K562 (cell line): ENCODE data around the gene DNAJB12. TPM values are rescaled to one million over a fixed set of nuclear protein-coding genes. Genes with fewer than 3 reads are reported as not detected.

Source experiments
- ARID2 ChIP-seq: fragments of 450-650 bp; IDR thresholded peaks from 2 replicates; pipeline ENCODE4 v1.6.1; 2017; ENCODE audit warnings: antibody characterized with exemption, mild to moderate bottlenecking
- CTBP1 ChIP-seq: fragments of 450-650 bp; IDR thresholded peaks from 2 replicates; pipeline ENCODE4 v1.6.1; 2016; ENCODE audit warnings: borderline replicate concordance
- PYGO2 ChIP-seq: fragments of 450-650 bp; IDR thresholded peaks from 2 replicates; pipeline ENCODE4 v1.6.1; 2016; ENCODE audit warnings: mild to moderate bottlenecking, missing genetic modification characterization, moderate library complexity, missing compliant biosample characterization
- RFX1 ChIP-seq: fragments of 450-650 bp; IDR thresholded peaks from 2 replicates; pipeline ENCODE4 v1.6.1; 2016; ENCODE audit warnings: mild to moderate bottlenecking, moderate library complexity
- SAFB2 ChIP-seq: fragments of 200-400 bp; formaldehyde crosslinking; IDR thresholded peaks from 2 replicates; pipeline ENCODE4 v1.6.1; 2018; ENCODE audit warnings: borderline replicate concordance, low read length, low read depth, moderate library complexity; ENCODE audit not compliant: severe bottlenecking
- SAP30 ChIP-seq: fragments of 200-600 bp; sonication (generic); IDR thresholded peaks from 2 replicates; pipeline ENCODE4 v1.6.1; 2012; ENCODE audit warnings: borderline replicate concordance, low read depth, mild to moderate bottlenecking, moderate library complexity, low read length, control low read depth, inconsistent platforms; ENCODE audit not compliant: insufficient read depth, poor library complexity, severe bottlenecking
- SRSF1 ChIP-seq: fragments of 200-400 bp; formaldehyde crosslinking; IDR thresholded peaks from 2 replicates; pipeline ENCODE4 v1.6.1; 2017; ENCODE audit warnings: mild to moderate bottlenecking, low read depth, low read length, moderate library complexity
- TCF3 ChIP-seq: sonication (generic); formaldehyde crosslinking; IDR thresholded peaks from 2 replicates; pipeline ENCODE4 v1.4.0; 2020; ENCODE audit warnings: mild to moderate bottlenecking, missing genetic modification reagents
- THAP7 ChIP-seq: fragments of 250-450 bp; sonication (Bioruptor Pico); IDR thresholded peaks from 2 replicates; pipeline ENCODE4 v1.5.0; 2021
- TSHZ1 ChIP-seq: fragments of 250-450 bp; sonication (Bioruptor Pico); IDR thresholded peaks from 2 replicates; pipeline ENCODE4 v1.4.0; 2020; ENCODE audit warnings: mild to moderate bottlenecking, moderate library complexity
- ZFP91 ChIP-seq: sonication (generic); formaldehyde crosslinking; IDR thresholded peaks from 2 replicates; pipeline ENCODE4 v1.8.0; 2022; ENCODE audit warnings: mild to moderate bottlenecking, missing genetic modification reagents
- ZNF24 ChIP-seq: fragments of 450-650 bp; IDR thresholded peaks from 2 replicates; pipeline ENCODE4 v1.6.1; 2016
- ZNF324 ChIP-seq: fragments of 250-450 bp; sonication (Bioruptor Pico); IDR thresholded peaks from 2 replicates; pipeline ENCODE4 v1.4.0; 2020; ENCODE audit warnings: mild to moderate bottlenecking
- polyA plus RNA-seq, 8 experiments: library from polyadenylated mRNA; depleted of rRNA in 4 of 8; stranded (reverse) in 5 of 8; unstranded in 3 of 8; fragments of >200 nt; fragmentation: Nextera tagmentation in 2 of 8; fragmentation: Illumina TruSeq in 1 of 8; extraction: Ambion mirVana in 2 of 8; extraction: Trizol in 1 of 8; gene quantifications; 2 replicates each; pipeline versions ENCODE4 v1.2.1 to v1.2.3, GENCODE V29; 2011 to 2014; ENCODE audit warnings: inconsistent platforms in 1 of 8, missing spikeins in 1 of 8
- total RNA-seq, 7 experiments: library from RNA; depleted of rRNA in 6 of 7; stranded (reverse); fragments of >200 nt in 6 of 7; fragmentation: Illumina TruSeq in 2 of 7; extraction: Trizol in 2 of 7; gene quantifications; 2 replicates each; pipeline versions ENCODE4 v1.2.1 to v1.2.3, GENCODE V29; 2011 to 2021; ENCODE audit warnings: low replicate concordance in 1 of 7
- TF ChIP-seq, protein P1 (sequence below), 2 experiments: fragments of 450-650 bp; IDR thresholded peaks; 2 replicates each; pipeline ENCODE4 v1.6.1; 2016
- TF ChIP-seq, protein P2 (sequence below), 2 experiments: fragments of 450-650 bp; IDR thresholded peaks; 2 replicates each; pipeline ENCODE4 v1.6.1; 2018; ENCODE audit warnings: mild to moderate bottlenecking in 2 of 2, low read depth in 1 of 2; ENCODE audit not compliant: partially characterized antibody in 2 of 2

The DNAJB12 gene
- total and polyA plus RNA-seq, 9 of the 15 experiments (the other 6 are each of a cell fraction or from before 2014, with no cell fraction given), result 3.5 to 31.5 (median 20.3) TPM

DNA sequence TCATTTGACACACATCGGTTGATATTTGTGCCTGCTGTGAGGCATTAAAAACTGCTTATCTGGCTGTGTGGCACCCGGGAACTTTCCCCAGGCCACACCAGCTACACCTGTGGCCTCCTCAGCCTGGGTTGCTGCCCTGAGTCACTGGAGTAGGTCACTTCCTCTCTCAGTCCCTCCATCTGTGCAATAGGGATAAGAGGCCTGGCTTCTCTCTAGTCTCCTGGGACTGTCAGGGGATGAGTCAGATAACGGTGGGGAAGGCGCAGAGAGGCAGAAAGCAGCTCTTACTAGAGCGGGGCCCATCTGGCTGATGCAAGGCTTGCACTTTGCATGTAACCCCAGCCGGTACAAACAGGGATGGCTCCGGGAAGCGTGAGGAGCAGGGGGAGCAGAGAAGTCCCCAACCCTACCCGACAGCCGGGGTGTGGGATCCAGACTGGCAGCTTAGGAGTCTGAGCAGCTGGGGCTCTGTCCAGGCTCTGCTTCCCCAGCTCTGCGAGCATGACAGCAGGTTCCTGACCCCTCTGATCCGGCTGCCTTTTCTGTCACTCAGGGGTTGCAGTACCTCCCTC lies 34.0 kb downstream of the DNAJB12 start (continued):
- TF ChIP-seq TSHZ1 (CRISPR knock-in tag), result peak; percentile 7
- TF ChIP-seq TCF3 (CRISPR knock-in tag), result peak; percentile 99
- no peak for TF ChIP-seq ARID2
- peak; percentile 89 for TF ChIP-seq ZNF24
- peak; percentile 78; the same call in 1 of the 2 replicates for TF ChIP-seq PYGO2 (tag)
- no peak for TF ChIP-seq SAFB2
- no peak for TF ChIP-seq THAP7
- no peak for TF ChIP-seq SAP30
- TF ChIP-seq, protein P1, sequence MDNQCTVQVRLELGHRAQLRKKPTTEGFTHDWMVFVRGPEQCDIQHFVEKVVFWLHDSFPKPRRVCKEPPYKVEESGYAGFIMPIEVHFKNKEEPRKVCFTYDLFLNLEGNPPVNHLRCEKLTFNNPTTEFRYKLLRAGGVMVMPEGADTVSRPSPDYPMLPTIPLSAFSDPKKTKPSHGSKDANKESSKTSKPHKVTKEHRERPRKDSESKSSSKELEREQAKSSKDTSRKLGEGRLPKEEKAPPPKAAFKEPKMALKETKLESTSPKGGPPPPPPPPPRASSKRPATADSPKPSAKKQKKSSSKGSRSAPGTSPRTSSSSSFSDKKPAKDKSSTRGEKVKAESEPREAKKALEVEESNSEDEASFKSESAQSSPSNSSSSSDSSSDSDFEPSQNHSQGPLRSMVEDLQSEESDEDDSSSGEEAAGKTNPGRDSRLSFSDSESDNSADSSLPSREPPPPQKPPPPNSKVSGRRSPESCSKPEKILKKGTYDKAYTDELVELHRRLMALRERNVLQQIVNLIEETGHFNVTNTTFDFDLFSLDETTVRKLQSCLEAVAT (IDR thresholded peaks at IDR 0.05), result peak; percentile 84 to 91
- TF ChIP-seq ZNF324 (CRISPR knock-in tag), result no peak
- no peak for TF ChIP-seq ZFP91 (CRISPR knock-in tag)
- TF ChIP-seq, protein P2, sequence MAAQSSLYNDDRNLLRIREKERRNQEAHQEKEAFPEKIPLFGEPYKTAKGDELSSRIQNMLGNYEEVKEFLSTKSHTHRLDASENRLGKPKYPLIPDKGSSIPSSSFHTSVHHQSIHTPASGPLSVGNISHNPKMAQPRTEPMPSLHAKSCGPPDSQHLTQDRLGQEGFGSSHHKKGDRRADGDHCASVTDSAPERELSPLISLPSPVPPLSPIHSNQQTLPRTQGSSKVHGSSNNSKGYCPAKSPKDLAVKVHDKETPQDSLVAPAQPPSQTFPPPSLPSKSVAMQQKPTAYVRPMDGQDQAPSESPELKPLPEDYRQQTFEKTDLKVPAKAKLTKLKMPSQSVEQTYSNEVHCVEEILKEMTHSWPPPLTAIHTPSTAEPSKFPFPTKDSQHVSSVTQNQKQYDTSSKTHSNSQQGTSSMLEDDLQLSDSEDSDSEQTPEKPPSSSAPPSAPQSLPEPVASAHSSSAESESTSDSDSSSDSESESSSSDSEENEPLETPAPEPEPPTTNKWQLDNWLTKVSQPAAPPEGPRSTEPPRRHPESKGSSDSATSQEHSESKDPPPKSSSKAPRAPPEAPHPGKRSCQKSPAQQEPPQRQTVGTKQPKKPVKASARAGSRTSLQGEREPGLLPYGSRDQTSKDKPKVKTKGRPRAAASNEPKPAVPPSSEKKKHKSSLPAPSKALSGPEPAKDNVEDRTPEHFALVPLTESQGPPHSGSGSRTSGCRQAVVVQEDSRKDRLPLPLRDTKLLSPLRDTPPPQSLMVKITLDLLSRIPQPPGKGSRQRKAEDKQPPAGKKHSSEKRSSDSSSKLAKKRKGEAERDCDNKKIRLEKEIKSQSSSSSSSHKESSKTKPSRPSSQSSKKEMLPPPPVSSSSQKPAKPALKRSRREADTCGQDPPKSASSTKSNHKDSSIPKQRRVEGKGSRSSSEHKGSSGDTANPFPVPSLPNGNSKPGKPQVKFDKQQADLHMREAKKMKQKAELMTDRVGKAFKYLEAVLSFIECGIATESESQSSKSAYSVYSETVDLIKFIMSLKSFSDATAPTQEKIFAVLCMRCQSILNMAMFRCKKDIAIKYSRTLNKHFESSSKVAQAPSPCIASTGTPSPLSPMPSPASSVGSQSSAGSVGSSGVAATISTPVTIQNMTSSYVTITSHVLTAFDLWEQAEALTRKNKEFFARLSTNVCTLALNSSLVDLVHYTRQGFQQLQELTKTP (IDR thresholded peaks at IDR 0.05; ENCODE audit: low read depth in 1 of 2, partially characterized antibody in 2 of 2), result peak; percentile 88 to 99
- TF ChIP-seq RFX1, result no peak
- TF ChIP-seq SRSF1, result no peak
- peak; percentile 100 for TF ChIP-seq CTBP1
